ENCODE data around the gene GRIK4. TPM values are rescaled to one million over a fixed set of nuclear protein-coding genes. Genes with fewer than 3 reads are reported as not detected.

GRIK4 gene
- total RNA-seq, 2 experiments from 2014 or later: 0.06 TPM; not detected in 1

GRCh38 chr11:121004206-121004840 is 492.8 kb downstream of the GRIK4 start:
- no TSS peak for BruUV-seq (replicated peaks)
- H3K27ac ChIP-seq (ENCODE audit: low read depth, low read length, poor library complexity, severe bottlenecking): no peak overlapping the region
- H3K36me3 ChIP-seq (ENCODE audit: insufficient read depth, low read length): no peaks in the 10 kb centered on the region
- intact Hi-C loops (cut with micrococcal nuclease; ENCODE audit: unreplicated experiment): no loop called here
- TF ChIP-seq, protein P1, sequence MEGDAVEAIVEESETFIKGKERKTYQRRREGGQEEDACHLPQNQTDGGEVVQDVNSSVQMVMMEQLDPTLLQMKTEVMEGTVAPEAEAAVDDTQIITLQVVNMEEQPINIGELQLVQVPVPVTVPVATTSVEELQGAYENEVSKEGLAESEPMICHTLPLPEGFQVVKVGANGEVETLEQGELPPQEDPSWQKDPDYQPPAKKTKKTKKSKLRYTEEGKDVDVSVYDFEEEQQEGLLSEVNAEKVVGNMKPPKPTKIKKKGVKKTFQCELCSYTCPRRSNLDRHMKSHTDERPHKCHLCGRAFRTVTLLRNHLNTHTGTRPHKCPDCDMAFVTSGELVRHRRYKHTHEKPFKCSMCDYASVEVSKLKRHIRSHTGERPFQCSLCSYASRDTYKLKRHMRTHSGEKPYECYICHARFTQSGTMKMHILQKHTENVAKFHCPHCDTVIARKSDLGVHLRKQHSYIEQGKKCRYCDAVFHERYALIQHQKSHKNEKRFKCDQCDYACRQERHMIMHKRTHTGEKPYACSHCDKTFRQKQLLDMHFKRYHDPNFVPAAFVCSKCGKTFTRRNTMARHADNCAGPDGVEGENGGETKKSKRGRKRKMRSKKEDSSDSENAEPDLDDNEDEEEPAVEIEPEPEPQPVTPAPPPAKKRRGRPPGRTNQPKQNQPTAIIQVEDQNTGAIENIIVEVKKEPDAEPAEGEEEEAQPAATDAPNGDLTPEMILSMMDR (conservative IDR thresholded peaks at IDR 0.05; ENCODE audit: low read length): no peak
- no peak for TF ChIP-seq EZH2phosphoT487 (IDR thresholded peaks at IDR 0.05; ENCODE audit: borderline replicate concordance, low read depth, low read length)
- H2AFZ ChIP-seq (ENCODE audit: low read length): no peak overlapping the region
- H3K4me1 ChIP-seq (ENCODE audit: insufficient read depth, low read length, poor library complexity, severe bottlenecking): no peaks in the 10 kb centered on the region
- H3K79me2 ChIP-seq (ENCODE audit: insufficient read depth, low read depth, low read length): no peaks in the 10 kb centered on the region
- H3K4me2 ChIP-seq (ENCODE audit: low read length): no peak overlapping the region
- POLR2A ChIA-PET: no interaction called here
- no peak overlapping the region for H3K4me3 ChIP-seq (ENCODE audit: low read depth, low read length, poor library complexity, severe bottlenecking)
- no peaks in the 10 kb centered on the region for H3K9me2 ChIP-seq (ENCODE audit: insufficient read depth, low read length)
- DNase-seq (ENCODE audit: low spot score): no peak
- H4K20me1 ChIP-seq (ENCODE audit: insufficient read depth, low read length): no peaks in the 10 kb centered on the region
- CTCF ChIA-PET (ENCODE audit: unreplicated experiment): no interaction called here
- no peaks in the 10 kb centered on the region for H3K9me3 ChIP-seq (ENCODE audit: low read length)

DNA sequence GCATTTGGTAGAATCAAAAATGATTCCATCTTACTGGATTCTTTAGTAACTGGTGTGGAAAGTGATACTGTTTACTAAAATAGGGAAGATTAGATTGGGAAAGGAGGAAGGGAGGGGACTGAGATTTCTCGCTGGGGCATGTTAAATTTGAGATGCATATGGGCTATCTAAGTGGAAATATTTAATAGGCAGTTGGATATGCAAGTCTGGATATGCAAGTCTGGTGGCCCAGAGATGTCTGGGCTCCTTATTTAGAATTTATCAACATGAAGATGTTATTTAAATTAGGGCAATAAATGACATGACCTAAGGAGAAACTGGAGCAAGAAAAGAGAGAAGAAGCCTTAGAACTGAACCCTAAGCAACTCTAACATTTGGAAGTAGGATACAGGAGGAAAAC is 495.4 kb downstream of the GRIK4 start:
- Histone ChIP-seq H3K36me3 (ENCODE audit: insufficient read depth, low read length) (no peaks in the 10 kb centered on the region), H3K9me3 (ENCODE audit: low read length) (no peaks in the 10 kb centered on the region), H3K27ac (ENCODE audit: low read depth, low read length, poor library complexity, severe bottlenecking) (no peak overlapping the region), H2AFZ (ENCODE audit: low read length) (no peak overlapping the region), H3K4me1 (ENCODE audit: insufficient read depth, low read length, poor library complexity, severe bottlenecking) (no peaks in the 10 kb centered on the region), H4K20me1 (ENCODE audit: insufficient read depth, low read length) (no peaks in the 10 kb centered on the region), H3K79me2 (ENCODE audit: insufficient read depth, low read depth, low read length) (no peaks in the 10 kb centered on the region), H3K9me2 (ENCODE audit: insufficient read depth, low read length) (no peaks in the 10 kb centered on the region), H3K4me2 (ENCODE audit: low read length) (no peak overlapping the region), H3K4me3 (ENCODE audit: low read depth, low read length, poor library complexity, severe bottlenecking) (no peak overlapping the region)
- no peak for DNase-seq (ENCODE audit: low spot score)
- POLR2A ChIA-PET: interaction anchor here (0.7 kb wide), 1 partner anchor 479 kb away, joined by 4 read pairs; no protein-coding TSS in a partner anchor
- intact Hi-C loops (cut with micrococcal nuclease; ENCODE audit: unreplicated experiment): no loop called here
- TF ChIP-seq, protein P1 (conservative IDR thresholded peaks at IDR 0.05; ENCODE audit: low read length): no peak
- TF ChIP-seq EZH2phosphoT487 (IDR thresholded peaks at IDR 0.05; ENCODE audit: borderline replicate concordance, low read depth, low read length): no peak
- CTCF ChIA-PET (ENCODE audit: unreplicated experiment): no interaction called here
- BruUV-seq (replicated peaks): no TSS peak

DNA sequence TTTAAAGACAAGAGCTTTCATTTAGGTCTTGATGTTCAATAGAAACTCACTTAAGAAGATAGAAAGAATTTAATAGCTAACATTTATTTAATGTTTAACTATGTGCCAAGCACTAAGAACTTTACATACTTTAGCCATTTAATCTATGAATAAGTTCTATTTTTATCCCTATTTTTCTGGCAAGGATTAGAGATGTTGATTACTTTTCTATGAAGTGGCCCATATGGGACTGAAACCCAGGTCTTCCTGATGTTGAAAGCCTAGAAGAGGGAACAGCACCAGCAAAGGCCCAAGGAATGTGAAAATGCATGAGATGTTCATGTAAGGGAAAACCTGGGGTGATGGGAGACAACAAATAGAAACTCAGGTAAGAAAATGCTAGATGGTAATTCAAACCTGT is 497.0 kb downstream of the GRIK4 start:
- H3K4me1 ChIP-seq (ENCODE audit: insufficient read depth, low read length, poor library complexity, severe bottlenecking): no peaks in the 10 kb centered on the region
- H3K4me3 ChIP-seq (ENCODE audit: low read depth, low read length, poor library complexity, severe bottlenecking): no peak overlapping the region
- POLR2A ChIA-PET: no interaction called here
- CTCF ChIA-PET (ENCODE audit: unreplicated experiment): no interaction called here
- H3K9me3 ChIP-seq (ENCODE audit: low read length): no peaks in the 10 kb centered on the region
- no peak for DNase-seq (ENCODE audit: low spot score)
- BruUV-seq (replicated peaks): no TSS peak
- no peak for TF ChIP-seq EZH2phosphoT487 (IDR thresholded peaks at IDR 0.05; ENCODE audit: borderline replicate concordance, low read depth, low read length)
- TF ChIP-seq, protein P1 (conservative IDR thresholded peaks at IDR 0.05; ENCODE audit: low read length): no peak
- H3K27ac ChIP-seq (ENCODE audit: low read depth, low read length, poor library complexity, severe bottlenecking): no peak overlapping the region
- no peak overlapping the region for H3K4me2 ChIP-seq (ENCODE audit: low read length)
- H3K36me3 ChIP-seq (ENCODE audit: insufficient read depth, low read length): no peaks in the 10 kb centered on the region
- H3K79me2 ChIP-seq (ENCODE audit: insufficient read depth, low read depth, low read length): no peaks in the 10 kb centered on the region
- no peaks in the 10 kb centered on the region for H4K20me1 ChIP-seq (ENCODE audit: insufficient read depth, low read length)
- no peak overlapping the region for H2AFZ ChIP-seq (ENCODE audit: low read length)
- intact Hi-C loops (cut with micrococcal nuclease; ENCODE audit: unreplicated experiment): no loop called here
- no peaks in the 10 kb centered on the region for H3K9me2 ChIP-seq (ENCODE audit: insufficient read depth, low read length)

All from OCI-LY7 (cell line).